ENCODE data around the gene SPECC1.

SPECC1 gene

DNA sequence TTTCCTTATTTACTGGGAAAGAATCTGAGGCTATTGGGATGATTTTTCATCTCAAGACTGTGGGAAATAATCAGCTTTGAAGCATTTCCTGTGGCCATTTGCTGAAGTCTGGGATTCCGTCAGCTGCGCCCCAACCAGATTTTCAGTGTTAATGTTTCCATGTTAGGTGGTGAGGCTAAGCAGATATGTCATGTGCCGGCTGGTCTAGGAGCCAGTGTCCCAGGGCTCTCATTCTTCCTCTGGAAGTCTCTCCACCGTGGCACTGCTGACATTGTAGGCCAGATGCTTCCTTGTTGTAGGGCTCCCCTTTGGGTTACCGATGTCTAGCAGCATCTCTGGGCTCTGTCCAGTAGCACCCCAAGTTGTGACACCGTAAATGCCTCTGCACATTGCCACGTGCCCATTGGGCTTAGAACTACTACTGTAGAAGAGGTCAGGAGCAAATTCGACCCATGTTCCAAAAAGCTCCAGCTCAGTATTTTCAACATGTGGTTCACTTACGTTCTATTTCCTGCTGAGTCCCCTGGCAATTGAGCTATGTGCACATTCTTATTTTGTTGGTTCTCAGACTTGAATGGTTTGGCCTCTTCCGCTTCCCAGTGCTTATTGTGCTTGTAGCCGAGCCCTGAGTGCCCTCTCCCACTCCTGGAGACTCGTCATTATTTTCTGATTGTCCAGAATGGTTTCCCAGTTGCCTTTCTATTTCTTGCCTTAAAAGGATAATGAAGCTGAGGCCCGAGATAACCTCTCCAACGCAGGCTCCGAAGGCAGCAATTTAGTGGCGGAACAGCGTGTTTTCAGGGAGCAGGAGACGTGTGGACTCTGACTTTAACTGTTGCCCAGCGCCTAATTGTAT lies 82.2 kb downstream of the SPECC1 start:
- Histone ChIP-seq H3K36me3 (no peaks in the 10 kb centered on the region), H3K27me3 (no peaks in the 10 kb centered on the region), H3K27ac (no peak overlapping the region), H3K4me1 (ENCODE audit: control insufficient read depth in 1 of 2, insufficient read depth in 1 of 2, low read depth in 1 of 2, low read length in 1 of 2) (peaks cover 4 to 7% of the 10 kb centered on the region in 2 experiments), H3K4me3 (ENCODE audit: low read depth in 1 of 2, low read length in 1 of 2) (no peak overlapping the region), H3K9me3 (no peaks in the 10 kb centered on the region)
- TF ChIP-seq, protein P1, sequence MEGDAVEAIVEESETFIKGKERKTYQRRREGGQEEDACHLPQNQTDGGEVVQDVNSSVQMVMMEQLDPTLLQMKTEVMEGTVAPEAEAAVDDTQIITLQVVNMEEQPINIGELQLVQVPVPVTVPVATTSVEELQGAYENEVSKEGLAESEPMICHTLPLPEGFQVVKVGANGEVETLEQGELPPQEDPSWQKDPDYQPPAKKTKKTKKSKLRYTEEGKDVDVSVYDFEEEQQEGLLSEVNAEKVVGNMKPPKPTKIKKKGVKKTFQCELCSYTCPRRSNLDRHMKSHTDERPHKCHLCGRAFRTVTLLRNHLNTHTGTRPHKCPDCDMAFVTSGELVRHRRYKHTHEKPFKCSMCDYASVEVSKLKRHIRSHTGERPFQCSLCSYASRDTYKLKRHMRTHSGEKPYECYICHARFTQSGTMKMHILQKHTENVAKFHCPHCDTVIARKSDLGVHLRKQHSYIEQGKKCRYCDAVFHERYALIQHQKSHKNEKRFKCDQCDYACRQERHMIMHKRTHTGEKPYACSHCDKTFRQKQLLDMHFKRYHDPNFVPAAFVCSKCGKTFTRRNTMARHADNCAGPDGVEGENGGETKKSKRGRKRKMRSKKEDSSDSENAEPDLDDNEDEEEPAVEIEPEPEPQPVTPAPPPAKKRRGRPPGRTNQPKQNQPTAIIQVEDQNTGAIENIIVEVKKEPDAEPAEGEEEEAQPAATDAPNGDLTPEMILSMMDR (IDR thresholded peaks at IDR 0.05) = no peak

DNA sequence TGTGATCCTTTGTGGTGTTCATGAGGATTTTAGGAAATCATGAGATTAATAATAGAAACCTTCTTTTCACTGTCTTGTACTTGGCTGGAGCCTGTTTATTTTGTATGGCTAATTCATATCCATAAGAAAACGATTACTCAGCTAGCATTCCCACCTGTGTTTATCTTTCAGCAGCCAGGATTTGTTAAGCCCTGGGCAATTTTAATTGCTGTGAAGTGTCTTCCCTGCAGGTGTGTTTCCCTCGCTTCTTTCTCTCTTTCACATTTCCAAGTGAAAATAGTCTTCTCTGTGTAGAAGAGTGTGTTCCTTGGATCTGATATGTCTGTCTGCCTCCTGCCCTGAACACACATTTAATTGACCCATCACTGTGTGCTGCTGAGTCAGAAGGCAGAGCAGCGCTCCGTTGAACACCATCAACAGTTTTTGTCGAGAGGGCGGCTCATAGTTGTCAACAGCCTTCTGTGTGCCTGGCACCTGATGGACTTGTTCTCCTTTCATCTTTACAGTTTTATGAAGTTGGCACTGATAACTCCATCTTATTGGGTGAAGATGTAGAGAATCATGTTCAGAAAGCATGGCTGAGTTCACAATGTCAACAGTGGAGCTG lies 83.2 kb downstream of the SPECC1 start:
- TF ChIP-seq, protein P1 (IDR thresholded peaks at IDR 0.05) = no peak
- Histone ChIP-seq H3K27me3 (no peaks in the 10 kb centered on the region), H3K27ac (no peak overlapping the region), H3K9me3 (no peaks in the 10 kb centered on the region), H3K4me3 (ENCODE audit: low read depth in 1 of 2, low read length in 1 of 2) (no peak overlapping the region), H3K36me3 (peaks cover 8% of the 10 kb centered on the region), H3K4me1 (ENCODE audit: control insufficient read depth in 1 of 2, insufficient read depth in 1 of 2, low read depth in 1 of 2, low read length in 1 of 2) (peaks cover 4 to 7% of the 10 kb centered on the region in 2 experiments)

DNA sequence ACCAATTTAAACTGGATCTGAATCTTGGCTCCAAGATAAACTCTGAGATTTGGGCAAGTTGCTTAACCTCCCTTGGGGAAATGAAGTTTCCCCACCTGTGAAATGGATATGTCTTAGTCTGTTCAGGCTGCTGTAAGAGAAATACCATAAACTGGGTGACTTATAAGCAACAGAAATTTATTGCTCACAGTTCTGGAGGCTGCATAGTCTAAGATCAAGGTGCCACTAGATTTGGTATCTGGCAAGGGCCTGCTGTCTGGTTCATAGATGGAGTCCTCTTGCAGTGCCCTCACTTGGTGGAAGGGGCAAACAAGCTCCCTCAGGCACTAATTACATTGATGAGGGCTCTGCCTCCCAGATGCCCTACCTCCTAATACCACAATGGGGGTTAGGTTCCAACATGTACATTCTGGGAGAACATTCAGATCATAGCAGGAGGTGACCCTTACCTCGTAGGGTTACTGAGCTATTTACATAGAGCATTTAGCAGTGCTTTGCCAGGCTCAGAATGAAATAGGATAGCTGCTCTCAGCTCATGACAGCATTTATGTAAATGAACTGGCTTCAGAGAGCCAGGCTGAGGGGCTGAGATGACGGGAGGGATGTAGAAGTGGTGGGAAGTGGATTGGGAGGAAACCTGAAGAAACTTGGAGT lies 83.9 kb downstream of the SPECC1 start:
- H3K4me1 ChIP-seq (ENCODE audit: control insufficient read depth in 1 of 2, insufficient read depth in 1 of 2, low read depth in 1 of 2, low read length in 1 of 2) = peaks cover 4 to 7% of the 10 kb centered on the region in 2 experiments
- no peak overlapping the region for H3K27ac ChIP-seq
- no peaks in the 10 kb centered on the region for H3K9me3 ChIP-seq
- H3K27me3 ChIP-seq = no peaks in the 10 kb centered on the region
- no peak overlapping the region for H3K4me3 ChIP-seq (ENCODE audit: low read depth in 1 of 2, low read length in 1 of 2)
- TF ChIP-seq, protein P1 (IDR thresholded peaks at IDR 0.05) = no peak
- H3K36me3 ChIP-seq = peaks cover 15% of the 10 kb centered on the region

DNA sequence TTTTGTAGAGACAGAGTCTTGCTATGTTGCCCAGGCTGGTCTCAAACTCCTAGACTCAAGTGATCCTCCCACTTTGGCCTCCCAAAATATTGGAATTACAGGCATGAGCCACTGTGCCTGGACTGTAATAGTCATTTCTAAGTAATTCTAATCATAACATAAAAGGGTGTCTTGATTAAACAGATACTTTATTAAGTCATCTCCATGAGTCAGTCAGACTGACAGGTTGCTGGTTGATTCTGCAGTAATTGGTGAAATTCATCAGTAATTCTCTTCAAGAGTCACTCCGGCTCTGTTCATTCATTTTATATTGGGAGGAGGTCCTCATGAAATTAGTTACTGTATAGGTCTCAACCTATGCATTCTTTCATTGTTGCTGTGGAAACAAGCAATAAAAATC lies 85.6 kb downstream of the SPECC1 start:
- peaks cover 23% of the 10 kb centered on the region for H3K36me3 ChIP-seq
- no peaks in the 10 kb centered on the region for H3K27me3 ChIP-seq
- no peaks in the 10 kb centered on the region for H3K9me3 ChIP-seq
- no peak overlapping the region for H3K27ac ChIP-seq
- no peak overlapping the region for H3K4me3 ChIP-seq (ENCODE audit: low read depth in 1 of 2, low read length in 1 of 2)
- H3K4me1 ChIP-seq (ENCODE audit: control insufficient read depth in 1 of 2, insufficient read depth in 1 of 2, low read depth in 1 of 2, low read length in 1 of 2) = peaks cover 4 to 5% of the 10 kb centered on the region in 2 experiments
- TF ChIP-seq, protein P1 (IDR thresholded peaks at IDR 0.05) = no peak

DNA sequence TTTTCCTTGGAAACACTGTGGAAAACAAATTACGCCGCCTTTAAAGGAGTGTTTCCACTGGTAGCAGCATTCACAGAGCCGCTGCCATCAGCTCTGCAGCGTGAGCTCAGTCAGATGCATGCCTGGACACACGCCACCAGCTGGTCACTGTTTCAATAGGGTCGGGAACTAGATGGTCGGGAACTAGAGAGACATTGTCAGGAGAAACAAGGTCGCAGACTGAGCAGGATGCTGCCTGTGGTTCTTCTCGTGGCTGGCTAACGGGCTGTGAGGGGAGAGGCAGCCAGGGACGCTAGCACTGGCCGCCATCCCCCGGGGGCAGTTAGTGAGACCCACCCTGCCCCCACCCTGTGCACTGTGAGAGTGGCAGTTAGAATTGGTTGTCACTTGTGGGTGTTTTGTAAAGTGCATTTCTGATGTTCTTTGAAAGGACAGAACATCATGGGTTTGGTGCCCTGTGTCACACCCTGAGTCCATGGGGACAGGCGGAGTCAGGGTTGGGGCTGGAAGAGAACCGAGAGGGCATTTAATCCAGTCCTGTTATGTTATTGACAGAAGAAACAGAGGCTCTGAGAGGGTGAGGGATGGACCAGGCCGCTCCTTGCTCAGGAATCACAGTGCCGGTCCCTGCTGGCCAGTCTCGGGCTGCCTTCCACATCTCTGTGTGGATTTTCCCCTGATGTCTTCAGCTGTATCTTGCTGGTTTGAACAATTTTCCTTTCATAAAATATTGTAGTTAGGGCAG lies 86.3 kb downstream of the SPECC1 start:
- H3K4me1 ChIP-seq (ENCODE audit: control insufficient read depth in 1 of 2, insufficient read depth in 1 of 2, low read depth in 1 of 2, low read length in 1 of 2) = peaks cover 0 to 5% of the 10 kb centered on the region in 2 experiments
- H3K27ac ChIP-seq = no peak overlapping the region
- H3K27me3 ChIP-seq = no peaks in the 10 kb centered on the region
- H3K4me3 ChIP-seq (ENCODE audit: low read depth in 1 of 2, low read length in 1 of 2) = no peak overlapping the region
- H3K9me3 ChIP-seq = no peaks in the 10 kb centered on the region
- TF ChIP-seq, protein P1 (IDR thresholded peaks at IDR 0.05) = no peak
- H3K36me3 ChIP-seq = peaks cover 23% of the 10 kb centered on the region
